GM23338 (cell line): ENCODE results near the gene ERO1A. TPM values are rescaled to one million over a fixed set of nuclear protein-coding genes. Genes with fewer than 3 reads are reported as not detected.

Experiments used
- ATAC-seq: fragments of 200-7000 bp; cut with Tn5 transposase; 3 replicates; pipeline ENCODE4 v1.9.1; 2020
- DNase-seq: peaks from one replicate; pipeline ENCODE4 v3.0.0-alpha.2; 2015; ENCODE audit warnings: low spot score
- H2AFZ ChIP-seq: fragments of 200-600 bp; sonication (generic); 2 replicates; pipeline ENCODE4 v1.8.0; 2016; ENCODE audit warnings: antibody characterized with exemption, mild to moderate bottlenecking, moderate library complexity
- H3F3A ChIP-seq: fragments of 200-600 bp; sonication (generic); replicated peaks from 2 replicates; pipeline ENCODE4 v1.8.0; 2017; ENCODE audit warnings: antibody characterized with exemption, mixed run types, low read depth
- H3K27ac ChIP-seq: fragments of 200-600 bp; sonication (generic); 2 replicates; pipeline ENCODE4 v1.6.1; 2016; ENCODE audit warnings: low read depth
- H3K27me3 ChIP-seq: fragments of 200-600 bp; sonication (generic); 2 replicates; pipeline ENCODE4 v1.8.0; 2016; ENCODE audit warnings: mild to moderate bottlenecking, mixed run types, moderate library complexity; ENCODE audit not compliant: insufficient read depth
- H3K36me3 ChIP-seq: fragments of 200-600 bp; sonication (generic); 2 replicates; pipeline ENCODE4 v1.8.0; 2016; ENCODE audit warnings: mild to moderate bottlenecking; ENCODE audit not compliant: insufficient read depth
- H3K4me1 ChIP-seq: fragments of 200-600 bp; sonication (generic); 2 replicates; pipeline ENCODE4 v1.8.0; 2016; ENCODE audit warnings: mild to moderate bottlenecking, moderate library complexity; ENCODE audit not compliant: insufficient read depth
- H3K4me2 ChIP-seq: fragments of 200-600 bp; sonication (generic); 2 replicates; pipeline ENCODE4 v1.7.1; 2017; ENCODE audit warnings: mixed run types
- H3K4me3 ChIP-seq: fragments of 200-600 bp; sonication (generic); 2 replicates; pipeline ENCODE4 v1.6.1; 2016; ENCODE audit warnings: mixed run types
- H3K79me2 ChIP-seq: fragments of 200-600 bp; sonication (generic); replicated peaks from 2 replicates; pipeline ENCODE4 v1.8.0; 2017; ENCODE audit warnings: mild to moderate bottlenecking; ENCODE audit not compliant: insufficient read depth
- H3K9me2 ChIP-seq: fragments of 200-600 bp; sonication (generic); 2 replicates; pipeline ENCODE4 v1.8.0; 2017; ENCODE audit not compliant: insufficient read depth
- H4K20me1 ChIP-seq: fragments of 200-600 bp; sonication (generic); replicated peaks from 2 replicates; pipeline ENCODE4 v1.8.0; 2017; ENCODE audit warnings: mild to moderate bottlenecking; ENCODE audit not compliant: insufficient read depth
- H3K27ac Mint-ChIP-seq: 2 replicates; pipeline ENCODE4 v1.8.0; 2020; ENCODE audit warnings: inconsistent platforms, mild to moderate bottlenecking, moderate library complexity, mixed read lengths
- H3K27me3 Mint-ChIP-seq: 3 replicates; pipeline ENCODE4 v1.8.0; 2022; ENCODE audit warnings: low read depth, mild to moderate bottlenecking, moderate library complexity, mixed read lengths, inconsistent platforms; ENCODE audit not compliant: insufficient read depth, poor library complexity
- H3K36me3 Mint-ChIP-seq: 3 replicates; pipeline ENCODE4 v1.8.0; 2021; ENCODE audit warnings: low read depth, mild to moderate bottlenecking, inconsistent platforms, moderate library complexity, mixed read lengths
- H3K4me1 Mint-ChIP-seq: 3 replicates; pipeline ENCODE4 v1.8.0; 2020; ENCODE audit warnings: mild to moderate bottlenecking, inconsistent platforms, mixed read lengths
- H3K4me3 Mint-ChIP-seq: 3 replicates; pipeline ENCODE4 v1.8.0; 2021; ENCODE audit warnings: moderate library complexity, mild to moderate bottlenecking, inconsistent platforms, mixed read lengths
- H3K9me3 Mint-ChIP-seq: 3 replicates; pipeline ENCODE4 v1.8.0; 2020; ENCODE audit warnings: moderate library complexity, mild to moderate bottlenecking, inconsistent platforms, mixed read lengths
- CREB1 ChIP-seq: fragments of 250-450 bp; sonication (Bioruptor Pico); IDR thresholded peaks from 2 replicates; pipeline ENCODE4 v1.5.0; 2020; ENCODE audit warnings: low read depth, mild to moderate bottlenecking, moderate library complexity
- CTCF ChIP-seq, 2 experiments: fragments of 200-600 bp in 1 of 2; sonication (generic) in 1 of 2; conservative IDR thresholded peaks; 2 replicates each; pipeline versions ENCODE4 v1.5.1 to v1.6.1; 2016 to 2017; ENCODE audit warnings: antibody characterized with exemption in 2 of 2, low read depth in 2 of 2, mild to moderate bottlenecking in 2 of 2, moderate library complexity in 1 of 2
- ETS1 ChIP-seq: IDR thresholded peaks from 2 replicates; pipeline ENCODE4 v1.6.1; 2016; ENCODE audit warnings: antibody characterized with exemption
- EZH2 ChIP-seq: fragments of 200-600 bp; sonication (generic); IDR thresholded peaks from one replicate; pipeline ENCODE4 v1.8.0; 2017; ENCODE audit warnings: antibody characterized with exemption, mild to moderate bottlenecking, low read depth; ENCODE audit not compliant: unreplicated experiment
- EZH2phosphoT487 ChIP-seq: fragments of 200-600 bp; sonication (generic); IDR thresholded peaks from one replicate; pipeline ENCODE4 v1.8.1; 2018; ENCODE audit warnings: antibody characterized with exemption; ENCODE audit not compliant: unreplicated experiment
- JUNB ChIP-seq: IDR thresholded peaks from one replicate; pipeline ENCODE4 v1.6.1; 2016; ENCODE audit warnings: antibody characterized with exemption; ENCODE audit not compliant: unreplicated experiment
- NANOG ChIP-seq: IDR thresholded peaks from 2 replicates; pipeline ENCODE4 v1.6.1; 2016; ENCODE audit warnings: antibody characterized with exemption, borderline replicate concordance
- POLR2AphosphoS5 ChIP-seq: IDR thresholded peaks from 2 replicates; pipeline ENCODE4 v1.6.1; 2016; ENCODE audit warnings: antibody characterized with exemption, low read depth
- REST ChIP-seq: IDR thresholded peaks from one replicate; pipeline ENCODE4 v1.6.1; 2018; ENCODE audit warnings: antibody characterized with exemption; ENCODE audit not compliant: unreplicated experiment
- STAT1 ChIP-seq: IDR thresholded peaks from one replicate; pipeline ENCODE4 v1.6.1; 2016; ENCODE audit warnings: antibody characterized with exemption; ENCODE audit not compliant: unreplicated experiment
- ZNF114 ChIP-seq: fragments of 250-450 bp; sonication (Bioruptor Pico); IDR thresholded peaks from 2 replicates; pipeline ENCODE4 v1.5.0; 2020; ENCODE audit warnings: mild to moderate bottlenecking, moderate library complexity
- ZNF331 ChIP-seq: fragments of 250-450 bp; sonication (Bioruptor Pico); IDR thresholded peaks from 2 replicates; pipeline ENCODE4 v1.5.0; 2020; ENCODE audit warnings: low read depth, mild to moderate bottlenecking, moderate library complexity
- ZNF462 ChIP-seq: fragments of 250-450 bp; sonication (Bioruptor Pico); IDR thresholded peaks from 2 replicates; pipeline ENCODE4 v1.5.0; 2020; ENCODE audit warnings: mild to moderate bottlenecking, moderate library complexity
- polyA plus RNA-seq: library from polyadenylated mRNA; unstranded; fragments of >200 nt; fragmentation: Nextera tagmentation; extraction: Ambion mirVana; gene quantifications from 2 replicates; pipeline ENCODE4 v1.2.1, GENCODE V29; 2016
- total RNA-seq: library from RNA; depleted of rRNA; stranded (reverse); fragments of >200 nt; shearing (Covaris generic); gene quantifications from 2 replicates; pipeline ENCODE4 v1.2.3, GENCODE V29; 2014

ERO1A gene
- total and polyA plus RNA-seq, 2 experiments from 2014 or later, result 25.2 to 44.7 TPM

- no peak overlapping the region for H3K4me3 ChIP-seq
- Mint-ChIP-seq H3K27me3 (peaks cover 4% of the 10 kb centered on the region), H3K36me3 (no peaks in the 10 kb centered on the region; the same call in 2 of the 3 replicates), H3K27ac (no peak overlapping the region), H3K4me1 (peaks cover 22% of the 10 kb centered on the region), H3K4me3 (no peak overlapping the region), H3K9me3 (no peaks in the 10 kb centered on the region)
- H4K20me1 ChIP-seq, result peaks cover 13% of the 10 kb centered on the region; the same call in 1 of the 2 replicates
- ATAC-seq (no peak), DNase-seq (no peak)
- no peak for TF ChIP-seq REST
- no peak for TF ChIP-seq STAT1
- TF ChIP-seq ZNF462 (CRISPR knock-in tag), result no peak
- no peak for TF ChIP-seq CTCF (conservative IDR thresholded peaks at IDR 0.05; ENCODE audit: low read depth in 2 of 2)
- no peak for TF ChIP-seq POLR2AphosphoS5
- TF ChIP-seq ZNF114 (CRISPR knock-in tag), result no peak
- TF ChIP-seq EZH2phosphoT487, result no peak
- no peak for TF ChIP-seq ETS1
- TF ChIP-seq NANOG, result no peak
- TF ChIP-seq EZH2, result no peak
- no peak for TF ChIP-seq JUNB
- no peak for TF ChIP-seq CREB1 (CRISPR knock-in tag)
- TF ChIP-seq ZNF331 (CRISPR knock-in tag), result no peak
- H3K9me2 ChIP-seq, result 0 out of 2 replicates have a peak, but pooled peaks cover 2% of the 10 kb centered on the region
- H3K27ac ChIP-seq, result no peak overlapping the region
- H3K79me2 ChIP-seq, result peaks cover 71% of the 10 kb centered on the region
- peaks cover 20% of the 10 kb centered on the region for H3K4me1 ChIP-seq
- peaks cover 3% of the 10 kb centered on the region; the same call in 1 of the 2 replicates for H3F3A ChIP-seq
- no peak overlapping the region for H3K4me2 ChIP-seq
- no peak overlapping the region for H2AFZ ChIP-seq
- H3K27me3 ChIP-seq, result peaks cover 12% of the 10 kb centered on the region; the same call in 1 of the 2 replicates
- no peaks in the 10 kb centered on the region for H3K36me3 ChIP-seq
Measured at GRCh38 chr14:52692248-52692962, 3.0 kb downstream of the ERO1A start.
